ENCODE results near the gene USP3.

GRCh38 chr15:63555507-63555906 lies 51.1 kb downstream of the USP3 start:
- no peak for TF ChIP-seq RAD21 (IDR thresholded peaks at IDR 0.05; ENCODE audit: insufficient read depth, low read depth, low read length)
- TF ChIP-seq ZBTB40 (IDR thresholded peaks at IDR 0.05; ENCODE audit: borderline replicate concordance), result no peak
- TF ChIP-seq, protein P1, sequence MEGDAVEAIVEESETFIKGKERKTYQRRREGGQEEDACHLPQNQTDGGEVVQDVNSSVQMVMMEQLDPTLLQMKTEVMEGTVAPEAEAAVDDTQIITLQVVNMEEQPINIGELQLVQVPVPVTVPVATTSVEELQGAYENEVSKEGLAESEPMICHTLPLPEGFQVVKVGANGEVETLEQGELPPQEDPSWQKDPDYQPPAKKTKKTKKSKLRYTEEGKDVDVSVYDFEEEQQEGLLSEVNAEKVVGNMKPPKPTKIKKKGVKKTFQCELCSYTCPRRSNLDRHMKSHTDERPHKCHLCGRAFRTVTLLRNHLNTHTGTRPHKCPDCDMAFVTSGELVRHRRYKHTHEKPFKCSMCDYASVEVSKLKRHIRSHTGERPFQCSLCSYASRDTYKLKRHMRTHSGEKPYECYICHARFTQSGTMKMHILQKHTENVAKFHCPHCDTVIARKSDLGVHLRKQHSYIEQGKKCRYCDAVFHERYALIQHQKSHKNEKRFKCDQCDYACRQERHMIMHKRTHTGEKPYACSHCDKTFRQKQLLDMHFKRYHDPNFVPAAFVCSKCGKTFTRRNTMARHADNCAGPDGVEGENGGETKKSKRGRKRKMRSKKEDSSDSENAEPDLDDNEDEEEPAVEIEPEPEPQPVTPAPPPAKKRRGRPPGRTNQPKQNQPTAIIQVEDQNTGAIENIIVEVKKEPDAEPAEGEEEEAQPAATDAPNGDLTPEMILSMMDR (IDR thresholded peaks at IDR 0.05 in 2 of 3, conservative IDR thresholded peaks at IDR 0.05 in 1 of 3; ENCODE audit: control insufficient read depth in 2 of 3, extremely low read depth in 1 of 3, insufficient read depth in 1 of 3, low read depth in 3 of 3, low read length in 3 of 3), result no peak
- no peak for TF ChIP-seq CREB1 (IDR thresholded peaks at IDR 0.05; ENCODE audit: low read depth)
- no peak for TF ChIP-seq FOS (IDR thresholded peaks at IDR 0.05; ENCODE audit: borderline replicate concordance, extremely low read depth, insufficient read length)
- no peak for TF ChIP-seq ZNF274 (IDR thresholded peaks at IDR 0.05; ENCODE audit: insufficient read depth, insufficient read length)
- TF ChIP-seq, protein P2, sequence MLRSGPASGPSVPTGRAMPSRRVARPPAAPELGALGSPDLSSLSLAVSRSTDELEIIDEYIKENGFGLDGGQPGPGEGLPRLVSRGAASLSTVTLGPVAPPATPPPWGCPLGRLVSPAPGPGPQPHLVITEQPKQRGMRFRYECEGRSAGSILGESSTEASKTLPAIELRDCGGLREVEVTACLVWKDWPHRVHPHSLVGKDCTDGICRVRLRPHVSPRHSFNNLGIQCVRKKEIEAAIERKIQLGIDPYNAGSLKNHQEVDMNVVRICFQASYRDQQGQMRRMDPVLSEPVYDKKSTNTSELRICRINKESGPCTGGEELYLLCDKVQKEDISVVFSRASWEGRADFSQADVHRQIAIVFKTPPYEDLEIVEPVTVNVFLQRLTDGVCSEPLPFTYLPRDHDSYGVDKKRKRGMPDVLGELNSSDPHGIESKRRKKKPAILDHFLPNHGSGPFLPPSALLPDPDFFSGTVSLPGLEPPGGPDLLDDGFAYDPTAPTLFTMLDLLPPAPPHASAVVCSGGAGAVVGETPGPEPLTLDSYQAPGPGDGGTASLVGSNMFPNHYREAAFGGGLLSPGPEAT (IDR thresholded peaks at IDR 0.05; ENCODE audit: low read depth), result no peak
- no peak for TF ChIP-seq IRF3 (IDR thresholded peaks at IDR 0.05)
- no peak for TF ChIP-seq SUZ12 (IDR thresholded peaks at IDR 0.05; ENCODE audit: unreplicated experiment)
